Uterus (tissue), 2 donors: ENCODE data around the gene RAB6B.

Source experiments
- CTCF ChIP-seq, 4 experiments: fragments of 200-600 bp in 2 of 4; fragments of 450-650 bp in 2 of 4; sonication (generic) in 2 of 4; IDR thresholded peaks; one replicate each; pipeline ENCODE4 v1.5.1; 2016 to 2019; ENCODE audit warnings: antibody characterized with exemption in 4 of 4, mild to moderate bottlenecking in 2 of 4, moderate library complexity in 1 of 4
- POLR2A ChIP-seq, 2 donors: fragments of 450-650 bp; IDR thresholded peaks; one replicate each; pipeline ENCODE4 v1.6.1; 2016; ENCODE audit warnings: antibody characterized with exemption in 2 of 2, mild to moderate bottlenecking in 1 of 2, moderate library complexity in 1 of 2

DNA sequence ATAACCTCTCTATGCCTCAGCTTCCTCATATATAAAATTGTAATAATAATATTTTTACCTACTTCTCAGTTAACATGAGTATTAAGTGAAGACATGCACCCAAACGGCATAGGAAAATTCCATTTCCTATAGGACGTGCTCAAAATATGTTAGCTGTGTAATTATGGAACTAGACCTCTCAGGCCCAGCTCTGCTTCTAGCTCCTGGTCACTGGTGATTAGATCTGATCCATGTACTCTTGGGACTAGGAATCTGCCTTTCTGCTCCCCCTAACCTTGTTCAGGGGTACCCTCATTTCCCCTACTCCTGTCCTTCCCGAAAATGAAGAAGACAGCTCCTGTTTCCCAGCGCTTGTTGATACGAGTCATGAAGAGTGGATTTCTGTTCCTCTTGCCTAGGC lies 119.8 kb downstream of the RAB6B start:
- TF ChIP-seq CTCF (IDR thresholded peaks at IDR 0.05) (no peak), POLR2A (IDR thresholded peaks at IDR 0.05) (no peak)
